ENCODE results near the gene NR0B2.

- TF ChIP-seq CTCF (conservative IDR thresholded peaks at IDR 0.05; ENCODE audit: low read depth, low read length) (no peak), EZH2 (IDR thresholded peaks at IDR 0.05; ENCODE audit: low read length, unreplicated experiment) (no peak)
Observed at GRCh38 chr1:26922901-26923300, 9.1 kb upstream of the NR0B2 start.
